CD8-positive, alpha-beta memory T cell (primary cell): ENCODE measurements around the gene KNDC1. TPM values are rescaled to one million over a fixed set of nuclear protein-coding genes. Genes with fewer than 3 reads are reported as not detected.

Experiments used
- CTCF ChIA-PET: fragments of 350-600 bp; sonication (Branson Sonifier 250); formaldehyde crosslinking; loops from one replicate; lab custom pipeline; 2021; ENCODE audit warnings: antibody characterized with exemption; lab: Charles Lee
- POLR2A ChIA-PET: fragments of 350-600 bp; sonication (Branson Sonifier 250); formaldehyde crosslinking; loops from one replicate; lab custom pipeline; 2021; ENCODE audit warnings: antibody characterized with exemption; lab: Charles Lee
- DNase-seq, 5 donors: peaks; one replicate each; pipeline versions ENCODE4 v3.0.0 to v3.0.0-alpha.2; 2020 to 2022; ENCODE audit warnings: mixed read lengths in 1 of 5
- H3K27ac ChIP-seq: one replicate; pipeline ENCODE4 v1.7.0; 2013; ENCODE audit warnings: low read depth, mild to moderate bottlenecking, low read length, moderate library complexity
- H3K27me3 ChIP-seq: 2 replicates; pipeline ENCODE4 v1.7.0; 2013; ENCODE audit warnings: low read length, mild to moderate bottlenecking; ENCODE audit not compliant: insufficient read depth, poor library complexity, severe bottlenecking
- H3K36me3 ChIP-seq: 2 replicates; pipeline ENCODE4 v1.7.0; 2013; ENCODE audit warnings: mild to moderate bottlenecking, low read length, moderate library complexity; ENCODE audit not compliant: insufficient read depth
- H3K4me1 ChIP-seq: 2 replicates; pipeline ENCODE4 v1.7.0; 2013; ENCODE audit warnings: mild to moderate bottlenecking, low read length, moderate library complexity; ENCODE audit not compliant: insufficient read depth
- H3K4me3 ChIP-seq: 2 replicates; pipeline ENCODE4 v1.7.0; 2013; ENCODE audit warnings: mild to moderate bottlenecking, low read length
- H3K9me3 ChIP-seq: 2 replicates; pipeline ENCODE4 v1.7.0; 2013; ENCODE audit warnings: mild to moderate bottlenecking, low read length
- H3K27ac Mint-ChIP-seq, 8 donors: one replicate each; pipeline ENCODE4 v1.8.0; 2020 to 2021; ENCODE audit warnings: mixed read lengths in 8 of 8, mild to moderate bottlenecking in 6 of 8, inconsistent platforms in 3 of 8, moderate library complexity in 3 of 8
- H3K27me3 Mint-ChIP-seq, 2 donors: one replicate each; pipeline ENCODE4 v1.8.0; 2020 to 2021; ENCODE audit warnings: mixed read lengths in 2 of 2, mild to moderate bottlenecking in 1 of 2, moderate library complexity in 1 of 2
- H3K36me3 Mint-ChIP-seq, 3 donors: one replicate each; pipeline ENCODE4 v1.8.0; 2020 to 2021; ENCODE audit warnings: mixed read lengths in 3 of 3, inconsistent platforms in 1 of 3, mild to moderate bottlenecking in 1 of 3
- H3K4me1 Mint-ChIP-seq, 3 donors: one replicate each; pipeline ENCODE4 v1.8.0; 2020 to 2021; ENCODE audit warnings: mixed read lengths in 3 of 3, inconsistent platforms in 1 of 3, mild to moderate bottlenecking in 1 of 3
- H3K4me3 Mint-ChIP-seq, 7 donors: one replicate each; pipeline ENCODE4 v1.8.0; 2020 to 2021; ENCODE audit warnings: mixed read lengths in 7 of 7, mild to moderate bottlenecking in 6 of 7, moderate library complexity in 4 of 7, inconsistent platforms in 2 of 7
- H3K9me3 Mint-ChIP-seq, 5 donors: one replicate each; pipeline ENCODE4 v1.8.0; 2020 to 2022; ENCODE audit warnings: mixed read lengths in 5 of 5, mild to moderate bottlenecking in 3 of 5, moderate library complexity in 2 of 5, inconsistent platforms in 1 of 5
- polyA plus RNA-seq: library from polyadenylated mRNA; unstranded; fragments of 300-500 nt; fragmentation: Illumina TruSeq; gene quantifications from one replicate; pipeline ENCODE4 v1.2.3, GENCODE V29; 2021
- total RNA-seq, 2 experiments: library from RNA; stranded (reverse); gene quantifications; one replicate each; pipeline ENCODE4 v1.2.3, GENCODE V29; 2021

The KNDC1 gene
- total and polyA plus RNA-seq, 3 experiments from 2014 or later: 0.05 TPM; not detected in 2

DNA sequence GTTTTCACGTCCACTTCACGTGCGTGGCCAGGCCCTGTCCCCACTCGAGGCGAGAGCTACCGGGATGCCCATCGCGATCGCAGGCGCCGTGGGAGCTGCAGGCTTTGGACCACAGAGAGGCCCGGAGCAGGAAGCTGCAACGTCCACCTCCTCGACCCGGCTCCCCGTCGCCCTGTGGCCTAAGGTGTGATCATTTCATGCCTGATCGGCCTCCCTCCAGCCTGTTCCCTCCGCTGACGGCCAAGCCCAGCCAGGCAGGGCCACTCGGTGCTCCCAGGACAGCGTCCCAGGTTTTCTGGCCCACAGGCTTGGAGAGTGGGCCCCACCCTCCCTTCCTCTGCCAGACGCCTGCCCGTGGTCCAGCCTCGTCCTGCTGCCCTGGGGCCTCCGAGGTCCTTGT lies 19.6 kb downstream of the KNDC1 start:
- H3K27me3 ChIP-seq: no peaks in the 10 kb centered on the region
- POLR2A ChIA-PET: no interaction called here

DNA sequence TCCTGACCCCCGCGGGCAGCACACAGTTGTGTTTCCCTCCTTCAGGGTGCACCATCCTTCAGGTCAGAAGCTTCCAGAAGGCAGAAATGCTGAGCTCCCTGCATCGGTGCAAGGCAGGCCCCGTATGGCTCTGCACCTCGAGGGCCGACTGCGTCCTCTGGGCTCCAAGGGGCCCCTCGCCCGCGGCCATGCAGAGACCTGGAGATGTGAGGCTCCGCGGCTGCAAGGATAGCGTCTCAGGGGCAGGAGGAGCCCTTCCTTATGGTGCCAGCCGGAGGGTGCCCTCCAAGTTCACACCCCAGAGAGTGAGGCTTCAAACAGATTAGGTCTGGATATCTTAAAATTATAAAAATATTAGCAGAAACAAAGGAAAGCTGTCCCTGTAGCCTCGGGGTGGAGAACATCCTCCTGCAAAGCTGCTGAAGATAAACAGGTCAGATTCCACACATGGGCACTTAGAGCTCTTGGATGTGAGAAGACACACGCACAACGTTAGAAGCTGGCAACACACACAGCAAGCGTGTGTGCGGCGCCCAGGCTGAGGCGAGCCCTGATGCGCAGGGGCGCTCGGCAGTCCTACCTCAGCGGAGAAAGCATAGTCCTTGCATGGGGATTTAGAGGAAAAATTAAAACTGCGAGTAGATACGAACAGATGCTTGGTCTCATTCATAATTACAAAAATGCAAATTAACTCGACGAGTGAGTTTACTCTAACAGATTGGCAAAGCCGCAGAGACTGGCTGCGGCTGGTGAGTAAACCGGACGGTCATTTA lies 20.4 kb downstream of the KNDC1 start:
- Histone ChIP-seq H3K36me3 (no peaks in the 10 kb centered on the region), H3K27ac (no peak overlapping the region), H3K27me3 (no peaks in the 10 kb centered on the region), H3K9me3 (no peaks in the 10 kb centered on the region), H3K4me1 (no peaks in the 10 kb centered on the region), H3K4me3 (no peak overlapping the region)
- POLR2A ChIA-PET: no interaction called here
- H3K27ac Mint-ChIP-seq: peak overlapping the region in 1 of 8 donors; percentile 43
- H3K36me3 Mint-ChIP-seq: no peaks in the 10 kb centered on the region
- CTCF ChIA-PET: no interaction called here
- H3K27me3 Mint-ChIP-seq: no peaks in the 10 kb centered on the region
- peak in 1 of 5 donors; percentile 37 for DNase-seq
- no peaks in the 10 kb centered on the region for H3K4me1 Mint-ChIP-seq
- H3K9me3 Mint-ChIP-seq: no peaks in the 10 kb centered on the region
- no peak overlapping the region for H3K4me3 Mint-ChIP-seq

More for the DNA sequence above, 19.6 kb downstream of the KNDC1 start:
- no peaks in the 10 kb centered on the region for H3K9me3 ChIP-seq
- no peak overlapping the region for H3K27ac ChIP-seq
- no peaks in the 10 kb centered on the region for H3K4me1 ChIP-seq
- Mint-ChIP-seq H3K27ac (no peak overlapping the region), H3K36me3 (no peaks in the 10 kb centered on the region), H3K4me3 (no peak overlapping the region), H3K27me3 (peaks cover 0 to 2% of the 10 kb centered on the region in 2 donors), H3K4me1 (no peaks in the 10 kb centered on the region), H3K9me3 (no peaks in the 10 kb centered on the region)
- CTCF ChIA-PET: no interaction called here
- H3K4me3 ChIP-seq: no peak overlapping the region
- H3K36me3 ChIP-seq: no peaks in the 10 kb centered on the region
- peak in 1 of 5 donors; percentile 19 for DNase-seq

DNA sequence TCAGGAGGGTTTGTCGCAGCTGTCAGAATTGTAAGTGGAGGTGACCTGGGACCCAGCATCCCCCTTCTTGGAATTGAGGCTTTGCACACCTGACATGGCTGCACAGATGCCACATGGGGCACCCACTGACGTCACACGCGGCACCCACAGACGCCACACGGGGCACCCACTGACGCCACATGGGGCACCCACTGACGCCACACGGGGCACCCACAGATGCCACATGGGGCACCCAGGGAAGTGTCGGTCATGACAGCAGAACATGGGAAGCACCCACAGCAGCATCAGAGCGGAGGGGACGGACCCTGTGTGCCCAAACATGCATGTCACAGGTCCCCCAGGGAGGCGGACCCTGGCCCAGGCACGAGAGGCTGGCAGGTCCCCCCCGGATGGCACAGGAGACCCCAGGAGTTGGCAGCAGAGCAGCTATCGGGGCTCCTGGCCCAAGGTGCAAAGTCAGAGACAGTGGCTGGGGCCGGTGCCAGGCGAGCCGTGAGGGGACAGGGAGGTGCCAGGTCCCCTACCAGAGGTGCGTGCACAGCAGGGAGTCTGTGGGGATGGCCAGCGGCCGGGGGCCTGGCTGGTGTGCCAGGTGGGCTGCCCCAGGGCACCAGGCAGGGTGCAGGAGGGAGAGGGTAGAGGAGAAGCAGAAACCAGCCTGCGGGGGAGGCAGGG lies 21.1 kb downstream of the KNDC1 start:
- no peaks in the 10 kb centered on the region for H3K4me1 Mint-ChIP-seq
- H3K27me3 Mint-ChIP-seq: no peaks in the 10 kb centered on the region
- no peaks in the 10 kb centered on the region for H3K27me3 ChIP-seq
- H3K27ac Mint-ChIP-seq: no peak overlapping the region
- ChIA-PET CTCF (no interaction called here), POLR2A (no interaction called here)
- no peaks in the 10 kb centered on the region for H3K9me3 ChIP-seq
- no peaks in the 10 kb centered on the region for H3K9me3 Mint-ChIP-seq
- H3K4me1 ChIP-seq: no peaks in the 10 kb centered on the region
- no peak overlapping the region for H3K4me3 ChIP-seq
- H3K27ac ChIP-seq: no peak overlapping the region
- no peak overlapping the region for H3K4me3 Mint-ChIP-seq
- H3K36me3 Mint-ChIP-seq: no peaks in the 10 kb centered on the region
- no peaks in the 10 kb centered on the region for H3K36me3 ChIP-seq
- DNase-seq: peak in 1 of 5 donors; percentile 41

DNA sequence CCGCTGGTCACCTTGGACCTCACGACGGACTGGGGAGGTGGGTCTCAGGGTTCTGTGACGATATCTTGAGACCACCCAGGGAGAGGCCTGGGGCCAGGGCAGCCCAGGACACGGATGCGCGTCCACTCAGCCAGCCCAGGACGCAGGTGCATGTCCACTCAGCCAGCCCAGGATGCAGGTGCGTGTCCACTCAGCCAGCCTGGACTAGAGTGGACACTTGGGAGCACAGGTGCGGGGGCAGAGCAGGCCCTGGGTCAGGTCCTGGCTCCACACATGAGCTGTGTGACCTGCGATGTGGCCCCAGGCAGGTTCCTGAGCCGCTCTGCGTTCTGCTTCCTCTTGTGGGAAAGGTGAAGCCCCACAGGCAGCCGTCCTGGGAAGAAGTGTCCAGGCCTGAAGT lies 22.2 kb downstream of the KNDC1 start:
- H3K36me3 Mint-ChIP-seq: no peaks in the 10 kb centered on the region

DNA sequence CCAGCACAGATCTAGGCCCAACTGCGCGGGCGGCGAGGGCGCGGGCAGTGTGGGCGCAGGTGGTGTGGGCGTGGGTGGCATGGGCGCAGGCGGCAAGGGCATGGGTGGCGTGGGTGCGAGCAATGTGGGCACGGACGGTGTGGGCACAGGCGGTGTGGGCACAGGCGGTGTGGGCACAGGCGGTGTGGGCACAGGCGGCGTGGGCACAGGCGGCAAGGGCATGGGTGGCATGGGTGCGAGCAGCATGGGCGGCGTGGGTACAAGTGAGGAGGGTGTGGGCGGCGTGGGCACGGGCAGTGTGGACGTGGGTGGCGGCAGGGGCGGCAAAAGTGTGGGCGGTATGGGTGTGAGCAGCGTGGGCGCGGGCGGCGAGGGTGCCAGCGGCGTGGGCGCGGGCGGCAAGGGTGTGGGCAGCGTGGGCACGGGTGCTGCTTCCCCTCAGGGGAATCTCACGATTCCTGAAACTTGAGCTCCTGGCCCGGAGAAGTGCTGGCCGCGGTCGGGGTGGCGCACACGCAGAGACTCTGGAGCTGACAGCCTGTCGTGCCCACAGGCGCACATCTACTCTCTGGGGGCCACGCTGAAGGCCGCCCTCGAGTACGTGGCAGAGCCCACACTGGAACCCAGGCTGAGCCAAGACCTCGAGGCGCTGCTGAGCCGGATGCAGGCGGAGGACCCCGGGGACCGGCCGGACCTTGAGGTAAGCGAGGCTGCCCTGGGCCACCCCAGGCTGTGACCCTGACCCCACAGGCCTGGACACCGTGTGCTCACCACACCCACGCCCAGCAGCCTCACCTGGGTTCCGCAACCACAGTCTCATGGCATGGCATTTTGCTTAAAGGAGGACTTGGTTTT lies 23.0 kb downstream of the KNDC1 start:
- Mint-ChIP-seq H3K27me3 (no peaks in the 10 kb centered on the region), H3K27ac (no peak overlapping the region), H3K36me3 (no peaks in the 10 kb centered on the region), H3K4me3 (no peak overlapping the region), H3K4me1 (no peaks in the 10 kb centered on the region), H3K9me3 (no peaks in the 10 kb centered on the region)
- no peaks in the 10 kb centered on the region for H3K9me3 ChIP-seq
- H3K27me3 ChIP-seq: no peaks in the 10 kb centered on the region
- H3K36me3 ChIP-seq: no peaks in the 10 kb centered on the region
- ChIA-PET CTCF (no interaction called here), POLR2A (no interaction called here)
- no peak overlapping the region for H3K27ac ChIP-seq
- DNase-seq: no peak
- H3K4me1 ChIP-seq: no peaks in the 10 kb centered on the region
- H3K4me3 ChIP-seq: no peak overlapping the region

More for the DNA sequence above, 22.2 kb downstream of the KNDC1 start:
- Histone ChIP-seq H3K27ac (no peak overlapping the region), H3K9me3 (no peaks in the 10 kb centered on the region), H3K4me1 (no peaks in the 10 kb centered on the region), H3K27me3 (no peaks in the 10 kb centered on the region), H3K4me3 (no peak overlapping the region), H3K36me3 (no peaks in the 10 kb centered on the region)
- ChIA-PET CTCF (no interaction called here), POLR2A (no interaction called here)
- no peak overlapping the region for H3K4me3 Mint-ChIP-seq
- no peak overlapping the region for H3K27ac Mint-ChIP-seq
- H3K27me3 Mint-ChIP-seq: no peaks in the 10 kb centered on the region
- no peaks in the 10 kb centered on the region for H3K9me3 Mint-ChIP-seq
- H3K4me1 Mint-ChIP-seq: no peaks in the 10 kb centered on the region
- no peak for DNase-seq

DNA sequence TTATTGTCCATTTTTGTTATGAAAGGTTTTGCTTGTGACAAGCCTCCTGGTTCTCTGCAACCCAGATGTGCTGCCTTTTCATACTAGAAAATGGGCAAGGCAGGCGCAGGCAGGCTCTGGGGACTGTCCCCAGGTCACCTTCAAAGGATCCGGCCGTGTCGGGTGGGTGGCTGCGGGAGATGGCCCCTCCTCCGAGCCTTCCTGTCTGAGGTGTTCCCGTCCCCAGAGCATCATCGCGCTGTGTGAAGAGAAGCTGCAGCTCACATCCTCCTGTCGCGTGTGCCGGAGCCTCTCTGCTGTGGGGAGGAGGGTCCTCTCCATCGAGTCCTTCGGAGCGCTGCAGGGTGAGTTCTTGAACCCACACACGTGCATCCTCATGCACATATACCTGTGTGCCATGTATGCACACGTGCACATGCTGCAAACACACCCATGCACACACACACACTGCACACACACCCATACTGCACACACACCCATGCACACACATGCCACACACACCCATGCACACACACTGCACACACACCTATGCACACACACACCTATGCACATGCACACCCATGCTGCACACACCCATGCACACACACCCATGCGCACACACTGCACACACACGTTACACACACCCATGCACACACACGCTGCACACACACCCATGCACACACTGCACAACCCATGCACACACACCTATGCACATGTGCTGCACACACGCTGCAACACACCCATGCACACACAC lies 23.8 kb downstream of the KNDC1 start:
- H3K27me3 ChIP-seq: no peaks in the 10 kb centered on the region
- POLR2A ChIA-PET: no interaction called here
- H3K36me3 Mint-ChIP-seq: no peaks in the 10 kb centered on the region

DNA sequence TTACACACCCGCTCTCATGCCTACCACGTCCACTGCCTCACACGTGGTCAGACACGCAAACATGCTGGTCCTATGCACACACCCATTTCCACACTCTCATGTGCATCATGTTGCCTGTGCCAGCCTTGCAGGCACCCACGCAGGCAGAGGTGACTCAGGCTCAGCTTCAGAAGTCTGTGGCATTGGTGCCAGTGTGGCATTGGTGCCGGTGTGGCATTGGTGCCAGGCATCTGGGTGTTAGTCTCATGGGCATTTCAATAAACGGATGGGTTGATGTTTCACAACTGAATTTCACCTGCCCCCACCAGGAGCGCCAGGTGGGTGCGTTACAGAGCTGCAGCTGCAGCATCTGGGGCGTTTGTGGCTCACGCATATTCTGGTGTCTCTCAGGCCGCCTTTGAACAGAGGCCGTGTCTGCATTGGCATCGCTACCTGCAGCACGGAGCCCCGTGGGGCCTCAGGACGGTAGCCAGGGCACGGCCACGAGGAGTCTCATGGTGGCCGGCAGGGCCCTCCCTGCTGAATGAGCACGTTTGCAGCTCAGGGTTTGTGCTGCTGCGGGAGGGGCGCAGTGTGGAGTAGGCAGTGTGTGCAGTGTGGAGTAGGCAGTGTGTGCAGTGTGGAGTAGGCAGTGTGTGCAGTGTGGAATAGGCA lies 24.7 kb downstream of the KNDC1 start:
- H3K4me1 ChIP-seq: no peaks in the 10 kb centered on the region
- H3K36me3 ChIP-seq: no peaks in the 10 kb centered on the region
- POLR2A ChIA-PET: no interaction called here
- DNase-seq: no peak
- Mint-ChIP-seq H3K27ac (no peak overlapping the region), H3K36me3 (no peaks in the 10 kb centered on the region), H3K4me3 (no peak overlapping the region), H3K4me1 (no peaks in the 10 kb centered on the region), H3K9me3 (no peaks in the 10 kb centered on the region), H3K27me3 (no peaks in the 10 kb centered on the region)
- no peaks in the 10 kb centered on the region for H3K9me3 ChIP-seq
- H3K27me3 ChIP-seq: no peaks in the 10 kb centered on the region
- CTCF ChIA-PET: no interaction called here
- H3K4me3 ChIP-seq: no peak overlapping the region
- H3K27ac ChIP-seq: no peak overlapping the region

More for the DNA sequence above, 23.8 kb downstream of the KNDC1 start:
- no peaks in the 10 kb centered on the region for H3K4me1 ChIP-seq
- no peak overlapping the region for H3K4me3 ChIP-seq
- no peaks in the 10 kb centered on the region for H3K9me3 ChIP-seq
- H3K36me3 ChIP-seq: no peaks in the 10 kb centered on the region
- Mint-ChIP-seq H3K27me3 (no peaks in the 10 kb centered on the region), H3K4me1 (no peaks in the 10 kb centered on the region), H3K9me3 (no peaks in the 10 kb centered on the region), H3K4me3 (no peak overlapping the region), H3K27ac (peak overlapping the region in 1 of 8 donors; percentile 53)
- no peak for DNase-seq
- no peak overlapping the region for H3K27ac ChIP-seq
- CTCF ChIA-PET: no interaction called here
